GM12878 (cell line): Measurements from ENCODE around the gene FN1. TPM values are rescaled to one million over a fixed set of nuclear protein-coding genes. Genes with fewer than 3 reads are reported as not detected.

ENCODE experiments used
- ATAC-seq: fragments of 200-7000 bp; cut with Tn5 transposase; 3 replicates; pipeline ENCODE4 v1.9.1; 2020; ENCODE audit warnings: mild to moderate bottlenecking, moderate library complexity
- BruUV-seq: library from RNA; stranded (reverse); fragments of 400-500 nt; replicated peaks from 2 replicates; lab custom pipeline; 2021; lab: Mats Ljungman, UMichigan
- CTCF ChIA-PET: fragments of 300-600 bp; sonication (Branson Sonifier 250); formaldehyde crosslinking; extraction: SDS; loops from one replicate; lab custom pipeline; 2021; ENCODE audit warnings: inconsistent platforms; lab: Yijun Ruan, JAX
- POLR2A ChIA-PET: fragments of 350-600 bp; formaldehyde crosslinking; extraction: SDS; loops from one replicate; lab custom pipeline; 2021; ENCODE audit warnings: inconsistent platforms; lab: Charles Lee
- RAD21 ChIA-PET: fragments of 300-600 bp; sonication (Branson Sonifier 250); formaldehyde crosslinking; loops from one replicate; lab custom pipeline; 2023; ENCODE audit warnings: antibody characterized with exemption; ENCODE audit not compliant: unreplicated experiment; lab: Charles Lee
- SMC1A ChIA-PET: fragments of 300-600 bp; sonication (Branson Sonifier 250); formaldehyde crosslinking; loops from one replicate; lab custom pipeline; 2023; ENCODE audit not compliant: unreplicated experiment, uncharacterized antibody; lab: Charles Lee
- DNase-seq: peaks from one replicate; pipeline ENCODE4 v3.0.0-alpha.2; 2011; ENCODE audit warnings: low read depth, low spot score
- FAIRE-seq: peaks from 3 replicates; lab custom pipeline; 2011; peaks lifted over from hg19 to GRCh38; lab: Jason Lieb, UNC
- H2AFZ ChIP-seq: 2 replicates; pipeline ENCODE4 v1.6.0; 2011; ENCODE audit warnings: low read depth, low read length, control low read depth; ENCODE audit not compliant: control insufficient read depth
- H3K27ac ChIP-seq: 2 replicates; pipeline ENCODE4 v1.5.1; 2011; ENCODE audit warnings: control low read depth; ENCODE audit not compliant: control insufficient read depth, insufficient read depth
- H3K27me3 ChIP-seq, 2 experiments: replicated peaks in 1 of 2; 2 replicates each; pipeline versions ENCODE4 v1.6.0 to v1.6.1; 2011; ENCODE audit warnings: low read length in 1 of 2; ENCODE audit not compliant: control insufficient read depth in 2 of 2, insufficient read depth in 2 of 2
- H3K36me3 ChIP-seq, 2 experiments: 2 replicates each; pipeline ENCODE4 v1.5.1; 2011; ENCODE audit warnings: low read length in 1 of 2; ENCODE audit not compliant: control insufficient read depth in 2 of 2, insufficient read depth in 2 of 2
- H3K4me1 ChIP-seq: 2 replicates; pipeline ENCODE4 v1.6.1; 2011; ENCODE audit warnings: mild to moderate bottlenecking, low read length, moderate library complexity, mixed read lengths; ENCODE audit not compliant: control insufficient read depth, insufficient read depth
- H3K4me2 ChIP-seq: 2 replicates; pipeline ENCODE4 v1.6.0; 2011; ENCODE audit warnings: control low read depth; ENCODE audit not compliant: control insufficient read depth, insufficient read depth
- H3K4me3 ChIP-seq: fragments of 200-600 bp; sonication (generic); 2 replicates; pipeline ENCODE4 v1.5.1; 2016
- H3K79me2 ChIP-seq: 2 replicates; pipeline ENCODE4 v1.6.0; 2011; ENCODE audit warnings: low read length; ENCODE audit not compliant: control insufficient read depth, insufficient read depth
- H3K9ac ChIP-seq: 2 replicates; pipeline ENCODE4 v1.8.0; 2011; ENCODE audit warnings: low read length, control low read depth, mixed read lengths; ENCODE audit not compliant: control insufficient read depth, insufficient read depth
- H3K9me3 ChIP-seq: replicated peaks from 3 replicates; pipeline ENCODE4 v1.5.1; 2011; ENCODE audit warnings: mild to moderate bottlenecking, low read length; ENCODE audit not compliant: control insufficient read depth, insufficient read depth
- H4K20me1 ChIP-seq: 2 replicates; pipeline ENCODE4 v1.6.0; 2011; ENCODE audit not compliant: control insufficient read depth, insufficient read depth
- ATF3 ChIP-seq: IDR thresholded peaks from 2 replicates; pipeline ENCODE4 v1.6.1; 2011; ENCODE audit warnings: low read depth, mild to moderate bottlenecking, low read length, moderate library complexity, borderline replicate concordance; ENCODE audit errors: extremely low read depth
- BCL3 ChIP-seq: IDR thresholded peaks from 2 replicates; pipeline ENCODE4 v1.6.1; 2011; ENCODE audit warnings: borderline replicate concordance, low read depth, mild to moderate bottlenecking, moderate library complexity, low read length; ENCODE audit not compliant: insufficient read depth, poor library complexity, severe bottlenecking
- HSF1 ChIP-seq: fragments of 150-350 bp; IDR thresholded peaks from 2 replicates; pipeline ENCODE4 v1.6.1; 2014; ENCODE audit warnings: mild to moderate bottlenecking, low read depth, low read length
- NFXL1 ChIP-seq: fragments of 450-650 bp; IDR thresholded peaks from 2 replicates; pipeline ENCODE4 v1.6.1; 2017; ENCODE audit warnings: antibody characterized with exemption, mild to moderate bottlenecking, borderline replicate concordance
- RAD51 ChIP-seq: fragments of 450-650 bp; IDR thresholded peaks from 2 replicates; pipeline ENCODE4 v1.6.1; 2016; ENCODE audit warnings: moderate library complexity, mild to moderate bottlenecking, inconsistent platforms
- WRNIP1 ChIP-seq: IDR thresholded peaks from 2 replicates; pipeline ENCODE4 v1.6.1; 2011; ENCODE audit warnings: low read depth, low read length, improper control_type of control experiment, borderline replicate concordance
- ZNF622 ChIP-seq: fragments of 450-650 bp; IDR thresholded peaks from 2 replicates; pipeline ENCODE4 v1.6.1; 2017; ENCODE audit warnings: mild to moderate bottlenecking, inconsistent platforms
- WGBS: methylation state at CpG from one replicate; pipeline ENCODE4 v1.1.6; 2016; ENCODE audit warnings: low lambda C conversion rate; ENCODE audit not compliant: insufficient replicate concordance, insufficient coverage; ENCODE audit errors: missing lambda C conversion rate; 5-methylcytosine and 5-hydroxymethylcytosine counted together
- in situ Hi-C: fragments of 300-500 bp; cut with MboI; formaldehyde crosslinking; loops from 9 replicates; pipeline ENCODE4 v1.14.3; 2018; ENCODE audit warnings: mixed read lengths
- intact Hi-C: fragments of 100-400 bp; cut with micrococcal nuclease; formaldehyde crosslinking; loops from one replicate; pipeline ENCODE4 v1.14.2; 2022; ENCODE audit not compliant: unreplicated experiment
- polyA plus RNA-seq, 11 experiments: library from polyadenylated mRNA; depleted of rRNA in 4 of 11; unstranded in 6 of 11; stranded (reverse) in 5 of 11; fragments of >200 nt; fragmentation: Nextera tagmentation in 4 of 11; fragmentation: Illumina TruSeq in 1 of 11; extraction: Ambion mirVana in 4 of 11; extraction: Trizol in 1 of 11; gene quantifications; 1 replicate in 1 of 11; 2 replicates in 10 of 11; pipeline versions ENCODE4 v1.2.1 to v1.2.3, GENCODE V29; 2011 to 2016; ENCODE audit warnings: inconsistent platforms in 2 of 11, missing spikeins in 2 of 11, low read depth in 1 of 11
- total RNA-seq, 4 experiments: library from RNA; depleted of rRNA in 3 of 4; stranded (reverse); fragments of >200 nt in 3 of 4; fragmentation: Illumina TruSeq in 1 of 4; extraction: Trizol in 1 of 4; gene quantifications; 2 replicates each; pipeline versions ENCODE4 v1.2.1 to v1.2.3, GENCODE V29; 2013 to 2021

Gene FN1
- total and polyA plus RNA-seq, 10 of the 15 experiments (the other 5 are each of a cell fraction or from before 2014, with no cell fraction given): 0.60 to 9.4 (median 1.5) TPM

GRCh38 chr2:215384710-215385109 is 51.2 kb downstream of the FN1 start:
- SMC1A ChIA-PET: interaction anchor here (0.5 kb wide), 1 partner anchor 88 kb away, joined by 3 read pairs; no protein-coding TSS in a partner anchor

More at GRCh38 chr2:215384710-215385109, 51.2 kb downstream of the FN1 start:
- BruUV-seq: no TSS peak
- no peak overlapping the region for H3K9ac ChIP-seq
- H3K27ac ChIP-seq: no peak overlapping the region
- no peak overlapping the region for H3K4me2 ChIP-seq
- in situ Hi-C loops (no loop called here), intact Hi-C loops (no loop called here)
- RAD21 ChIA-PET: no interaction called here
- H2AFZ ChIP-seq: no peak overlapping the region
- CTCF ChIA-PET: interaction anchor here (1.1 kb wide), 1 partner anchor 12 kb away, joined by 3 read pairs; no protein-coding TSS in a partner anchor
- no peaks in the 10 kb centered on the region for H3K79me2 ChIP-seq
- POLR2A ChIA-PET: no interaction called here
- H3K4me1 ChIP-seq: no peaks in the 10 kb centered on the region
- WGBS: 73% methylated on average over 7 of the region's 7 CpGs
- no peaks in the 10 kb centered on the region for H3K9me3 ChIP-seq
- H4K20me1 ChIP-seq: no peaks in the 10 kb centered on the region
- no peak overlapping the region for H3K4me3 ChIP-seq
- no peaks in the 10 kb centered on the region for H3K27me3 ChIP-seq
- no peak for FAIRE-seq
- no peak for TF ChIP-seq WRNIP1
- no peak for TF ChIP-seq BCL3
- no peak for TF ChIP-seq HSF1
- TF ChIP-seq NFXL1: no peak
- no peak for TF ChIP-seq RAD51
- no peak for TF ChIP-seq ATF3
- no peak for TF ChIP-seq ZNF622
- DNase-seq: no peak
- no peaks in the 10 kb centered on the region for H3K36me3 ChIP-seq
- no peak for ATAC-seq
